GM23338 (cell line): ENCODE data around the gene FOCAD. TPM values are rescaled to one million over a fixed set of nuclear protein-coding genes. Genes with fewer than 3 reads are reported as not detected.

Source experiments
- ATAC-seq: fragments of 200-7000 bp; cut with Tn5 transposase; 3 replicates; pipeline ENCODE4 v1.9.1; 2020
- DNase-seq: peaks from one replicate; pipeline ENCODE4 v3.0.0-alpha.2; 2015; ENCODE audit warnings: low spot score
- H2AFZ ChIP-seq: fragments of 200-600 bp; sonication (generic); 2 replicates; pipeline ENCODE4 v1.8.0; 2016; ENCODE audit warnings: antibody characterized with exemption, mild to moderate bottlenecking, moderate library complexity
- H3F3A ChIP-seq: fragments of 200-600 bp; sonication (generic); replicated peaks from 2 replicates; pipeline ENCODE4 v1.8.0; 2017; ENCODE audit warnings: antibody characterized with exemption, mixed run types, low read depth
- H3K27ac ChIP-seq: fragments of 200-600 bp; sonication (generic); 2 replicates; pipeline ENCODE4 v1.6.1; 2016; ENCODE audit warnings: low read depth
- H3K27me3 ChIP-seq: fragments of 200-600 bp; sonication (generic); 2 replicates; pipeline ENCODE4 v1.8.0; 2016; ENCODE audit warnings: mild to moderate bottlenecking, mixed run types, moderate library complexity; ENCODE audit not compliant: insufficient read depth
- H3K36me3 ChIP-seq: fragments of 200-600 bp; sonication (generic); 2 replicates; pipeline ENCODE4 v1.8.0; 2016; ENCODE audit warnings: mild to moderate bottlenecking; ENCODE audit not compliant: insufficient read depth
- H3K4me1 ChIP-seq: fragments of 200-600 bp; sonication (generic); 2 replicates; pipeline ENCODE4 v1.8.0; 2016; ENCODE audit warnings: mild to moderate bottlenecking, moderate library complexity; ENCODE audit not compliant: insufficient read depth
- H3K4me2 ChIP-seq: fragments of 200-600 bp; sonication (generic); 2 replicates; pipeline ENCODE4 v1.7.1; 2017; ENCODE audit warnings: mixed run types
- H3K4me3 ChIP-seq: fragments of 200-600 bp; sonication (generic); 2 replicates; pipeline ENCODE4 v1.6.1; 2016; ENCODE audit warnings: mixed run types
- H3K79me2 ChIP-seq: fragments of 200-600 bp; sonication (generic); replicated peaks from 2 replicates; pipeline ENCODE4 v1.8.0; 2017; ENCODE audit warnings: mild to moderate bottlenecking; ENCODE audit not compliant: insufficient read depth
- H3K9me2 ChIP-seq: fragments of 200-600 bp; sonication (generic); 2 replicates; pipeline ENCODE4 v1.8.0; 2017; ENCODE audit not compliant: insufficient read depth
- H4K20me1 ChIP-seq: fragments of 200-600 bp; sonication (generic); replicated peaks from 2 replicates; pipeline ENCODE4 v1.8.0; 2017; ENCODE audit warnings: mild to moderate bottlenecking; ENCODE audit not compliant: insufficient read depth
- H3K27ac Mint-ChIP-seq: 2 replicates; pipeline ENCODE4 v1.8.0; 2020; ENCODE audit warnings: inconsistent platforms, mild to moderate bottlenecking, moderate library complexity, mixed read lengths
- H3K27me3 Mint-ChIP-seq: 3 replicates; pipeline ENCODE4 v1.8.0; 2022; ENCODE audit warnings: low read depth, mild to moderate bottlenecking, moderate library complexity, mixed read lengths, inconsistent platforms; ENCODE audit not compliant: insufficient read depth, poor library complexity
- H3K36me3 Mint-ChIP-seq: 3 replicates; pipeline ENCODE4 v1.8.0; 2021; ENCODE audit warnings: low read depth, mild to moderate bottlenecking, inconsistent platforms, moderate library complexity, mixed read lengths
- H3K4me1 Mint-ChIP-seq: 3 replicates; pipeline ENCODE4 v1.8.0; 2020; ENCODE audit warnings: mild to moderate bottlenecking, inconsistent platforms, mixed read lengths
- H3K4me3 Mint-ChIP-seq: 3 replicates; pipeline ENCODE4 v1.8.0; 2021; ENCODE audit warnings: moderate library complexity, mild to moderate bottlenecking, inconsistent platforms, mixed read lengths
- H3K9me3 Mint-ChIP-seq: 3 replicates; pipeline ENCODE4 v1.8.0; 2020; ENCODE audit warnings: moderate library complexity, mild to moderate bottlenecking, inconsistent platforms, mixed read lengths
- CREB1 ChIP-seq: fragments of 250-450 bp; sonication (Bioruptor Pico); IDR thresholded peaks from 2 replicates; pipeline ENCODE4 v1.5.0; 2020; ENCODE audit warnings: low read depth, mild to moderate bottlenecking, moderate library complexity
- CTCF ChIP-seq, 2 experiments: fragments of 200-600 bp in 1 of 2; sonication (generic) in 1 of 2; conservative IDR thresholded peaks; 2 replicates each; pipeline versions ENCODE4 v1.5.1 to v1.6.1; 2016 to 2017; ENCODE audit warnings: antibody characterized with exemption in 2 of 2, low read depth in 2 of 2, mild to moderate bottlenecking in 2 of 2, moderate library complexity in 1 of 2
- EZH2 ChIP-seq: fragments of 200-600 bp; sonication (generic); IDR thresholded peaks from one replicate; pipeline ENCODE4 v1.8.0; 2017; ENCODE audit warnings: antibody characterized with exemption, mild to moderate bottlenecking, low read depth; ENCODE audit not compliant: unreplicated experiment
- EZH2phosphoT487 ChIP-seq: fragments of 200-600 bp; sonication (generic); IDR thresholded peaks from one replicate; pipeline ENCODE4 v1.8.1; 2018; ENCODE audit warnings: antibody characterized with exemption; ENCODE audit not compliant: unreplicated experiment
- POLR2AphosphoS5 ChIP-seq: IDR thresholded peaks from 2 replicates; pipeline ENCODE4 v1.6.1; 2016; ENCODE audit warnings: antibody characterized with exemption, low read depth
- REST ChIP-seq: IDR thresholded peaks from one replicate; pipeline ENCODE4 v1.6.1; 2018; ENCODE audit warnings: antibody characterized with exemption; ENCODE audit not compliant: unreplicated experiment
- STAT1 ChIP-seq: IDR thresholded peaks from one replicate; pipeline ENCODE4 v1.6.1; 2016; ENCODE audit warnings: antibody characterized with exemption; ENCODE audit not compliant: unreplicated experiment
- polyA plus RNA-seq: library from polyadenylated mRNA; unstranded; fragments of >200 nt; fragmentation: Nextera tagmentation; extraction: Ambion mirVana; gene quantifications from 2 replicates; pipeline ENCODE4 v1.2.1, GENCODE V29; 2016
- total RNA-seq: library from RNA; depleted of rRNA; stranded (reverse); fragments of >200 nt; shearing (Covaris generic); gene quantifications from 2 replicates; pipeline ENCODE4 v1.2.3, GENCODE V29; 2014

FOCAD gene
- total and polyA plus RNA-seq, 2 experiments from 2014 or later, result 13.7 to 66.5 TPM

- Histone ChIP-seq H4K20me1 (no peaks in the 10 kb centered on the region), H3F3A (no peaks in the 10 kb centered on the region), H2AFZ (no peak overlapping the region), H3K4me2 (no peak overlapping the region), H3K4me1 (no peaks in the 10 kb centered on the region), H3K9me2 (no peaks in the 10 kb centered on the region), H3K79me2 (no peaks in the 10 kb centered on the region), H3K36me3 (no peaks in the 10 kb centered on the region), H3K27me3 (no peaks in the 10 kb centered on the region), H3K4me3 (no peak overlapping the region), H3K27ac (no peak overlapping the region)
- Mint-ChIP-seq H3K4me1 (peaks cover 6% of the 10 kb centered on the region; the same call in 2 of the 3 replicates), H3K36me3 (no peaks in the 10 kb centered on the region), H3K4me3 (no peak overlapping the region), H3K27me3 (no peaks in the 10 kb centered on the region), H3K27ac (no peak overlapping the region), H3K9me3 (no peaks in the 10 kb centered on the region)
- TF ChIP-seq REST (no peak), EZH2 (no peak)
- no peak for DNase-seq
- ATAC-seq, result no peak
Measured at GRCh38 chr9:20815923-20816703, 132.1 kb downstream of the FOCAD start.

- Mint-ChIP-seq H3K36me3 (peaks cover 3% of the 10 kb centered on the region; the same call in 2 of the 3 replicates), H3K9me3 (no peaks in the 10 kb centered on the region), H3K27ac (no peak overlapping the region), H3K4me3 (no peak overlapping the region), H3K27me3 (peaks cover 3% of the 10 kb centered on the region), H3K4me1 (peaks cover 6% of the 10 kb centered on the region; the same call in 2 of the 3 replicates)
- H3K4me1 ChIP-seq, result no peaks in the 10 kb centered on the region
- ATAC-seq, result no peak
- TF ChIP-seq EZH2phosphoT487 (no peak), POLR2AphosphoS5 (no peak), STAT1 (no peak), CREB1 (CRISPR knock-in tag) (no peak), CTCF (conservative IDR thresholded peaks at IDR 0.05; ENCODE audit: low read depth in 2 of 2) (no peak)
- H3K79me2 ChIP-seq, result no peaks in the 10 kb centered on the region
- H3K27ac ChIP-seq, result no peak overlapping the region
- H3K9me2 ChIP-seq, result no peaks in the 10 kb centered on the region
- peaks cover 3% of the 10 kb centered on the region; the same call in 1 of the 2 replicates for H3K36me3 ChIP-seq
- H4K20me1 ChIP-seq, result no peaks in the 10 kb centered on the region
- no peak overlapping the region for H3K4me2 ChIP-seq
- no peaks in the 10 kb centered on the region for H3F3A ChIP-seq
- H2AFZ ChIP-seq, result no peak overlapping the region
- no peak overlapping the region for H3K4me3 ChIP-seq
- DNase-seq, result no peak
- no peaks in the 10 kb centered on the region for H3K27me3 ChIP-seq
Measured at GRCh38 chr9:20823051-20823450, 139.0 kb downstream of the FOCAD start.
